Measurements from ENCODE around the gene KIF6.
A peak's percentile ranks its signal among the peaks of the same experiment; 100 is the strongest.

KIF6 gene

DNA sequence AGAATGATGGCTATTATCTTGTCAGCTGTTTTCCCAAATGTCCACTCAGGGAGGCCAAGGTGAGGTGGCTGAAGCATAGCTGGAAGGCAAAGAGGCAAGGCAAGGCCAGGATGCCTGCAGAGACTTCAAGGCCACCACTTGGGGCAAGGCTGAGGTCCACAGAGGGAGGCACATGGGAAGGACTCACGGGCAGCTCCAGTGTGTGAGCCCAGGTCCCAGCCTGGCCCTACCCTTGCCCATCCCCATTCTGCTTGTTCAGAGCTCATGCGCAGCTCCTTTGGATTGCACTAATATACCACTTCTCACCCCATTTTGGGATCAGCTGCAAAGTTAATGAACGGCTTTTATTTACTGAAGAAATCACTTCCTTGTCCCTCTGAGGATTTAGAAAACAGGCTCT is 291.6 kb downstream of the KIF6 start:
- H3K79me2 ChIP-seq (ENCODE audit: insufficient read depth, low read length) = no peaks in the 10 kb centered on the region
- H3F3A ChIP-seq (ENCODE audit: low read depth) = no peaks in the 10 kb centered on the region
- H3K4me2 ChIP-seq (ENCODE audit: low read depth, low read length, poor library complexity, severe bottlenecking) = no peak overlapping the region
- H3K4me3 ChIP-seq (ENCODE audit: low read length, poor library complexity, severe bottlenecking) = no peak overlapping the region
- H3K9me2 ChIP-seq (replicated peaks; ENCODE audit: low read depth, low read length) = no peaks in the 10 kb centered on the region
- no peaks in the 10 kb centered on the region for H3K9me3 ChIP-seq (ENCODE audit: insufficient read depth, low read depth, low read length)
- no peaks in the 10 kb centered on the region for H4K20me1 ChIP-seq (ENCODE audit: insufficient read depth, low read length, poor library complexity, severe bottlenecking)
- H3K36me3 ChIP-seq (ENCODE audit: insufficient read depth, low read length) = no peaks in the 10 kb centered on the region
- H3K9ac ChIP-seq (ENCODE audit: low read depth, low read length, poor library complexity, severe bottlenecking) = no peak overlapping the region
- no peak for TF ChIP-seq EZH2phosphoT487 (IDR thresholded peaks at IDR 0.05; ENCODE audit: borderline replicate concordance)
- TF ChIP-seq, protein P1, sequence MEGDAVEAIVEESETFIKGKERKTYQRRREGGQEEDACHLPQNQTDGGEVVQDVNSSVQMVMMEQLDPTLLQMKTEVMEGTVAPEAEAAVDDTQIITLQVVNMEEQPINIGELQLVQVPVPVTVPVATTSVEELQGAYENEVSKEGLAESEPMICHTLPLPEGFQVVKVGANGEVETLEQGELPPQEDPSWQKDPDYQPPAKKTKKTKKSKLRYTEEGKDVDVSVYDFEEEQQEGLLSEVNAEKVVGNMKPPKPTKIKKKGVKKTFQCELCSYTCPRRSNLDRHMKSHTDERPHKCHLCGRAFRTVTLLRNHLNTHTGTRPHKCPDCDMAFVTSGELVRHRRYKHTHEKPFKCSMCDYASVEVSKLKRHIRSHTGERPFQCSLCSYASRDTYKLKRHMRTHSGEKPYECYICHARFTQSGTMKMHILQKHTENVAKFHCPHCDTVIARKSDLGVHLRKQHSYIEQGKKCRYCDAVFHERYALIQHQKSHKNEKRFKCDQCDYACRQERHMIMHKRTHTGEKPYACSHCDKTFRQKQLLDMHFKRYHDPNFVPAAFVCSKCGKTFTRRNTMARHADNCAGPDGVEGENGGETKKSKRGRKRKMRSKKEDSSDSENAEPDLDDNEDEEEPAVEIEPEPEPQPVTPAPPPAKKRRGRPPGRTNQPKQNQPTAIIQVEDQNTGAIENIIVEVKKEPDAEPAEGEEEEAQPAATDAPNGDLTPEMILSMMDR (conservative IDR thresholded peaks at IDR 0.05; ENCODE audit: low read length) = no peak
- peaks cover 17% of the 10 kb centered on the region for H3K4me1 ChIP-seq (ENCODE audit: insufficient read depth, low read length, poor library complexity, severe bottlenecking)
- H3K27me3 ChIP-seq (ENCODE audit: insufficient read depth, low read length, poor library complexity, severe bottlenecking) = no peaks in the 10 kb centered on the region
- H2AFZ ChIP-seq (ENCODE audit: low read length) = no peak overlapping the region

DNA sequence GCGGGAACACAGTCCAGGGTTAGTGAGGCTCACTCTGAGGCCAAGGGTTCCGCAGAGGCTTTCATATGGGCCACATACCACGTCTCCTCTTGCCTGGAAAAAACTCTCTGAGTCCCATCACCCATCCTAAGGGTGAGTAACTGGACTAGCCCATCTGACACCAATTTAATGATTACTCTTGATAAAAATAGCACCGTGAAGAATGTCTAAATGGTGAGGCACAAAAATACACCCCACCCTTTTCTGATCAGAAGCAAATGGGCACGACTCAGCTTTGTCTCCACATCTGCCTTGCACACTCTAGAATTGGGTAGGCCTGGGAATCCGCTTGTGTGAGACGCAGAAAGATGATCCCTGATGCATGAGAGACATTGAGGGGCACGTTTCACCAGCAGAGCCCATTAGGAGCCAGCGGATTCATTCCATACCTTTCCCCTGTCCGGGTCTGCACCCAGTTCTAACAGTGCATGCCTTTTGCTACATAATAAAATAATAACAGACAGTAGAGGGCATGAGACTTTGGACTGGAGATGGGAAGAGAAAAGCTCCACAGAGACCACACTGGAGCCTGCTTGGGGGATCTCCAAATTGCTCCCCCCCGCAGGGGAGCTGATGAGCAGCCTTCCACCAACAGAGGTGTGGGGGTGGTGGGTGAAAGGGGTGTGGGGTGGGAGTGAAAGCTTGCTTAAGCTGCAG is 292.7 kb downstream of the KIF6 start:
- TF ChIP-seq EZH2phosphoT487 (IDR thresholded peaks at IDR 0.05; ENCODE audit: borderline replicate concordance) = no peak
- TF ChIP-seq, protein P1 (conservative IDR thresholded peaks at IDR 0.05; ENCODE audit: low read length) = 0 out of 2 replicates have a peak, but pooled peaks have one; percentile 17
- no peaks in the 10 kb centered on the region for H3K9me2 ChIP-seq (replicated peaks; ENCODE audit: low read depth, low read length)
- H3K36me3 ChIP-seq (ENCODE audit: insufficient read depth, low read length) = no peaks in the 10 kb centered on the region
- no peak overlapping the region for H3K4me2 ChIP-seq (ENCODE audit: low read depth, low read length, poor library complexity, severe bottlenecking)
- H3K9me3 ChIP-seq (ENCODE audit: insufficient read depth, low read depth, low read length) = no peaks in the 10 kb centered on the region
- H3K4me1 ChIP-seq (ENCODE audit: insufficient read depth, low read length, poor library complexity, severe bottlenecking) = peaks cover 21% of the 10 kb centered on the region
- no peaks in the 10 kb centered on the region for H3F3A ChIP-seq (ENCODE audit: low read depth)
- H2AFZ ChIP-seq (ENCODE audit: low read length) = 0 out of 2 replicates have a peak overlapping the region, but pooled peaks have one; percentile 12
- H3K9ac ChIP-seq (ENCODE audit: low read depth, low read length, poor library complexity, severe bottlenecking) = no peak overlapping the region
- H3K79me2 ChIP-seq (ENCODE audit: insufficient read depth, low read length) = no peaks in the 10 kb centered on the region
- no peaks in the 10 kb centered on the region for H3K27me3 ChIP-seq (ENCODE audit: insufficient read depth, low read length, poor library complexity, severe bottlenecking)
- no peaks in the 10 kb centered on the region for H4K20me1 ChIP-seq (ENCODE audit: insufficient read depth, low read length, poor library complexity, severe bottlenecking)
- no peak overlapping the region for H3K4me3 ChIP-seq (ENCODE audit: low read length, poor library complexity, severe bottlenecking)

DNA sequence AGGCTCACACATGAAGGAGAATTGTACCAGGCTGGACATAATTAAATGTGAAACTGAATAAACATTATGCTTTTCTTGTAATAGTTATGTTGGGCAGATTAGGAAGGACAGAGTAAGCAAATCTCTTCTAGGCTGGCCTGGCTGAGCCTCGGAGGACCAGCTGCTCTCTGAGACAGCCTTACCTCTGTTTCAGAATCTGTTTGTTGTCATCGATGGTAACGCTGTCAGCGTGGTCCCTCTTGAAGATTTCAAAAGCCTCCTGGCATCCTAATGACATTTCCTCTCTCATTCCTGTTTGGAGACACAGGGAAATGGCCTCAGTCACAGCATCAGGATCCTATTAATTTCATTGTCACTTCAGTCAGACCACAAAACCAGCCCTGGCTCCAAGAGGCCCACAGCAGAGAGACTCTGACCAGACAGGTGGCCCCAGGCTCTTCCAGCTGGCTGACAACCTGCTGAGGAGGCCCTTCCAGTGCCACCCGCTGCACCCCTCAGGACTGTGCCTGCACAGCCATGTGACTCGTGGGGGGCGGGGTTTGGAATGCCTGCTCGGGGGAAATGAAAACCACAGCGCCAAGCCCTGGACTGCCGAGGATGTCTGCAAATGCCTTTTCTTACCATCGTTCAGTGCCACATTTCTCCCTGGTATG is 294.2 kb downstream of the KIF6 start:
- no peaks in the 10 kb centered on the region for H3K79me2 ChIP-seq (ENCODE audit: insufficient read depth, low read length)
- H3K9me3 ChIP-seq (ENCODE audit: insufficient read depth, low read depth, low read length) = no peaks in the 10 kb centered on the region
- H4K20me1 ChIP-seq (ENCODE audit: insufficient read depth, low read length, poor library complexity, severe bottlenecking) = no peaks in the 10 kb centered on the region
- no peak for TF ChIP-seq EZH2phosphoT487 (IDR thresholded peaks at IDR 0.05; ENCODE audit: borderline replicate concordance)
- TF ChIP-seq, protein P1 (conservative IDR thresholded peaks at IDR 0.05; ENCODE audit: low read length) = no peak
- H3K4me1 ChIP-seq (ENCODE audit: insufficient read depth, low read length, poor library complexity, severe bottlenecking) = peaks cover 21% of the 10 kb centered on the region
- peak overlapping the region; percentile 63 for H3K4me3 ChIP-seq (ENCODE audit: low read length, poor library complexity, severe bottlenecking)
- H3F3A ChIP-seq (ENCODE audit: low read depth) = no peaks in the 10 kb centered on the region
- peak overlapping the region; percentile 65 for H3K9ac ChIP-seq (ENCODE audit: low read depth, low read length, poor library complexity, severe bottlenecking)
- H3K4me2 ChIP-seq (ENCODE audit: low read depth, low read length, poor library complexity, severe bottlenecking) = peak overlapping the region; percentile 76
- H2AFZ ChIP-seq (ENCODE audit: low read length) = peak overlapping the region; percentile 82
- H3K27me3 ChIP-seq (ENCODE audit: insufficient read depth, low read length, poor library complexity, severe bottlenecking) = no peaks in the 10 kb centered on the region
- H3K9me2 ChIP-seq (replicated peaks; ENCODE audit: low read depth, low read length) = no peaks in the 10 kb centered on the region
- H3K36me3 ChIP-seq (ENCODE audit: insufficient read depth, low read length) = no peaks in the 10 kb centered on the region

Measured in Loucy (cell line).